Activated naive CD4-positive, alpha-beta T cell treated with anti-CD3 and anti-CD28 coated beads, Interleukin-2, amount 10 ng/mL, durations not matched to agents 7 days and 5 days (primary cell): Measurements from ENCODE around the gene VPS18.
A peak's percentile ranks its signal among the peaks of the same experiment; 100 is the strongest.

Source experiments
- CTCF ChIA-PET: fragments of 350-600 bp; sonication (Branson Sonifier 250); formaldehyde crosslinking; loops from one replicate; lab custom pipeline; 2021; ENCODE audit warnings: antibody characterized with exemption; lab: Charles Lee
- DNase-seq: peaks from one replicate; pipeline ENCODE4 v3.0.0-alpha.2; 2020
- H3K27ac Mint-ChIP-seq: one replicate; pipeline ENCODE4 v1.8.0; 2021; ENCODE audit warnings: mild to moderate bottlenecking, moderate library complexity, mixed read lengths
- H3K27me3 Mint-ChIP-seq: one replicate; pipeline ENCODE4 v1.8.0; 2021; ENCODE audit warnings: mild to moderate bottlenecking, mixed read lengths
- H3K36me3 Mint-ChIP-seq: one replicate; pipeline ENCODE4 v1.8.0; 2021; ENCODE audit warnings: mixed read lengths
- H3K4me1 Mint-ChIP-seq: one replicate; pipeline ENCODE4 v1.8.0; 2021; ENCODE audit warnings: mixed read lengths
- H3K4me3 Mint-ChIP-seq: one replicate; pipeline ENCODE4 v1.8.0; 2021; ENCODE audit warnings: mild to moderate bottlenecking, moderate library complexity, mixed read lengths
- H3K9me3 Mint-ChIP-seq: one replicate; pipeline ENCODE4 v1.8.0; 2021; ENCODE audit warnings: mixed read lengths

Gene VPS18

GRCh38 chr15:40899536-40900207 lies 5.4 kb downstream of the VPS18 start:
- CTCF ChIA-PET = interaction anchor here (1.0 to 10.5 kb wide), 4 partner anchors 23 to 310 kb away, joined by 3 to 252 read pairs (median 3); no protein-coding TSS in a partner anchor
- H3K36me3 Mint-ChIP-seq = peaks cover 37% of the 10 kb centered on the region
- H3K9me3 Mint-ChIP-seq = no peaks in the 10 kb centered on the region
- DNase-seq = no peak
- peaks cover 37% of the 10 kb centered on the region for H3K4me1 Mint-ChIP-seq
- no peak overlapping the region for H3K27ac Mint-ChIP-seq
- H3K27me3 Mint-ChIP-seq = no peaks in the 10 kb centered on the region
- H3K4me3 Mint-ChIP-seq = no peak overlapping the region

- Mint-ChIP-seq H3K4me1 (peaks cover 32% of the 10 kb centered on the region), H3K27ac (no peak overlapping the region), H3K9me3 (no peaks in the 10 kb centered on the region), H3K4me3 (no peak overlapping the region), H3K27me3 (no peaks in the 10 kb centered on the region), H3K36me3 (peaks cover 35% of the 10 kb centered on the region)
- no peak for DNase-seq
- CTCF ChIA-PET = interaction anchor here (1.0 to 10.5 kb wide), 3 partner anchors 23 to 311 kb away, joined by 3 to 252 read pairs (median 3); no protein-coding TSS in a partner anchor
These were observed 6.2 kb downstream of the VPS18 start for GRCh38 chr15:40900256-40901052.

GRCh38 chr15:40901053-40901443 lies 6.8 kb downstream of the VPS18 start:
- Mint-ChIP-seq H3K4me3 (no peak overlapping the region), H3K27ac (no peak overlapping the region), H3K9me3 (no peaks in the 10 kb centered on the region), H3K4me1 (peaks cover 30% of the 10 kb centered on the region), H3K27me3 (no peaks in the 10 kb centered on the region), H3K36me3 (peaks cover 33% of the 10 kb centered on the region)
- CTCF ChIA-PET = interaction anchor here (0.7 to 10.5 kb wide), 4 partner anchors 24 to 311 kb away, joined by 3 to 252 read pairs (median 3); no protein-coding TSS in a partner anchor
- DNase-seq = no peak

- peaks cover 3% of the 10 kb centered on the region for H3K27me3 Mint-ChIP-seq
- no peaks in the 10 kb centered on the region for H3K9me3 Mint-ChIP-seq
- peaks cover 29% of the 10 kb centered on the region for H3K36me3 Mint-ChIP-seq
- CTCF ChIA-PET = interaction anchor here (0.6 to 10.5 kb wide), 10 partner anchors 8 to 901 kb away, joined by 3 to 252 read pairs (median 14); partner anchors contain the start of gene VPS18
- H3K4me3 Mint-ChIP-seq = no peak overlapping the region
- H3K4me1 Mint-ChIP-seq = peaks cover 42% of the 10 kb centered on the region
- DNase-seq = no peak
- peak overlapping the region; percentile 12 for H3K27ac Mint-ChIP-seq
These were observed 8.6 kb downstream of the VPS18 start for GRCh38 chr15:40902605-40903561.

GRCh38 chr15:40904552-40905201 lies 10.4 kb downstream of the VPS18 start:
- Mint-ChIP-seq H3K27me3 (peaks cover 3% of the 10 kb centered on the region), H3K36me3 (peaks cover 22% of the 10 kb centered on the region), H3K9me3 (no peaks in the 10 kb centered on the region), H3K4me3 (no peak overlapping the region), H3K27ac (no peak overlapping the region), H3K4me1 (peaks cover 45% of the 10 kb centered on the region)
- CTCF ChIA-PET = interaction anchor here (0.7 to 7.1 kb wide), 15 partner anchors 9 to 544 kb away, joined by 3 to 83 read pairs (median 7); partner anchors contain the start of genes DLL4 and VPS18
- no peak for DNase-seq

DNA sequence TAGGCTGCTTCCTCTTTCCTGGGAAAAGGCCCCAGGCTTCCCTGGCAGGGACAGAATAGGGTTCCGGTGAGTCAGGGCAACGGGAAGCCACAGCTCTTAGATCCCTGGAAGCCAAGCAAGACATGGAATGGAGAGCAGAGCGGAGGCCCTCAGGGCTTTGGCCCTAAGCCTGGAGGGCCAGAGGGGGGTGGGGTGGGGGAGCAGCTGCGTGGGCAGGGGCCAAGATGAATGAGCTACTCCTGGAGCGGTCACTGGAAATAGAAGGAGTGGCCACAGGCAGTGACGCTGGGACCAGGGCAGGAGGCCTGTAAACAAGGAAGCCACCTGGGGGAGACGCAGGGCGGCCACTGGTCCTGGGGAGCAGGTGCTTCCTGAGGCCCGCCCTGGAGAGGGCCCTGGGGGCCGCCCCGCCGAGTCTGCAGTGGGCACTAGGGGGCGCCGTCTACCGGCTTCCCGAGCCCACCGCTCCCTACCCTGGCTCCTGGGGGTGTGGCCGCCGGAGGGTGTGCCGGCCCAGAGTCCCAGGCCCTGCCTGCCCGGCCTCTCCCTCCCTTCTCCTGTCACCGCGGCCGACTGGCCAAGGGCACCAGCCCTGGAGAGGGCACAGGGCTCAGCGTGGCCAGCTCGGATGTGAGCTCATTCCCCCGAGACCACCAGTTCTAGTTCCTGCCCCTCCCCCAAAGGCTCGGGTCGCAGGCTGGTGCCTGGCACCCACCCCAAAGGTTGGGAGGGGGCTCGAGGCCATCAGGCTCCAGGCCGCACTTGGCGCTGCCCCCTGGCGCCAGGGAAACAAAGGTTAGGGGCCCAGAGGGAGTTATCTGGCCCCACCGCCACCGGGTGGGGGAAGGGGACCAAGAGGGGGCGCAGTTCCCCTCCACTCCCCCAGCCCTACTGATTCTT lies 12.1 kb downstream of the VPS18 start:
- Mint-ChIP-seq H3K27me3 (peaks cover 3% of the 10 kb centered on the region), H3K36me3 (peaks cover 18% of the 10 kb centered on the region), H3K9me3 (no peaks in the 10 kb centered on the region), H3K27ac (peak overlapping the region; percentile 14), H3K4me1 (peaks cover 48% of the 10 kb centered on the region), H3K4me3 (peak overlapping the region; percentile 67)
- DNase-seq = peak; percentile 80
- CTCF ChIA-PET = interaction anchor here (0.6 to 7.1 kb wide), 18 partner anchors 8 to 468 kb away, joined by 3 to 83 read pairs (median 4); partner anchors contain the start of genes DLL4 and VPS18

DNA sequence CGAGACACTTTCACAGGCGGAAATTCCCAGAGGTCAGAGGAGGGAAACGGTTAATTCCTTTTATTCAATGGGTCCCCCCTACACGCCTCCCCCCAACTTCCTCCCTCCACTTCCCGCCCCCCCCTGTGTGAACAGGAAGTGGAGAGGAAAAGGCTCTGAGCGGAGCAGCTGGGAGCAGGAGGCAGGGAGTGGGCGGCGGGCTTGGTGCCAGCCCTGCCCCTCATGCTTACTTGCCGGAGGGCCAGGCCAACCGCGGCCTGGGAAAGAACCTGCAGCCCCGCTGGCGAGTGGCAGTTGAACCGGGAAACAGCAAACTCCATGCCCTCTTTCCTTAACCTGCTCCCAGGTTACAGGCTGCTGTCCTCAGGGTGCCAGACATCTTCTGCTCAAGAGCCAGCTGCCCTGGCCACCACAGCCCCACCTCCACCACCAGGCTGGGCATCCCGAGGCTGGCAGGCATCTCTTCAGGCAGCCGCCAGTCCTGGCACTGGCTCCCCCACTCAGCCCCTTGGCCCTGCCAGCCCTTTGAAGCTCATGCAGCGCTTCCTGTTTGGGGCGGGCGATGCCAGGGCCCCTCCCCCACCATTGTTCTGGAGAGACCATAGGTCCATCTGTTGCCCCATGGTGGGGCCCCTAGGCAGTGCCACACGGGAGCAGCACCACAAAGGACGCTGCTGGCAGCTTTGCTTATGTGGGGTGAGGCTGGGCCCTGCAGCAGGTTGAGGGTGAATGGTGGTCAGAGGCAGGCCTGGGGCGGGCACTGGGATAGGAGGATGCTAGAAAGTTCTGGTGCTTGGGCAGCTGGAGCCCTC lies 12.9 kb downstream of the VPS18 start:
- H3K27ac Mint-ChIP-seq = peak overlapping the region; percentile 77
- H3K9me3 Mint-ChIP-seq = no peaks in the 10 kb centered on the region
- CTCF ChIA-PET = interaction anchor here (0.7 to 7.1 kb wide), 17 partner anchors 9 to 283 kb away, joined by 3 to 83 read pairs (median 6); partner anchors contain the start of genes DLL4 and VPS18
- peaks cover 48% of the 10 kb centered on the region for H3K4me1 Mint-ChIP-seq
- H3K4me3 Mint-ChIP-seq = peak overlapping the region; percentile 67
- DNase-seq = peak; percentile 72
- H3K27me3 Mint-ChIP-seq = peaks cover 3% of the 10 kb centered on the region
- peaks cover 18% of the 10 kb centered on the region for H3K36me3 Mint-ChIP-seq

- peaks cover 41% of the 10 kb centered on the region for H3K4me1 Mint-ChIP-seq
- no peaks in the 10 kb centered on the region for H3K9me3 Mint-ChIP-seq
These were observed 13.8 kb downstream of the VPS18 start for GRCh38 chr15:40908095-40908494.

DNA sequence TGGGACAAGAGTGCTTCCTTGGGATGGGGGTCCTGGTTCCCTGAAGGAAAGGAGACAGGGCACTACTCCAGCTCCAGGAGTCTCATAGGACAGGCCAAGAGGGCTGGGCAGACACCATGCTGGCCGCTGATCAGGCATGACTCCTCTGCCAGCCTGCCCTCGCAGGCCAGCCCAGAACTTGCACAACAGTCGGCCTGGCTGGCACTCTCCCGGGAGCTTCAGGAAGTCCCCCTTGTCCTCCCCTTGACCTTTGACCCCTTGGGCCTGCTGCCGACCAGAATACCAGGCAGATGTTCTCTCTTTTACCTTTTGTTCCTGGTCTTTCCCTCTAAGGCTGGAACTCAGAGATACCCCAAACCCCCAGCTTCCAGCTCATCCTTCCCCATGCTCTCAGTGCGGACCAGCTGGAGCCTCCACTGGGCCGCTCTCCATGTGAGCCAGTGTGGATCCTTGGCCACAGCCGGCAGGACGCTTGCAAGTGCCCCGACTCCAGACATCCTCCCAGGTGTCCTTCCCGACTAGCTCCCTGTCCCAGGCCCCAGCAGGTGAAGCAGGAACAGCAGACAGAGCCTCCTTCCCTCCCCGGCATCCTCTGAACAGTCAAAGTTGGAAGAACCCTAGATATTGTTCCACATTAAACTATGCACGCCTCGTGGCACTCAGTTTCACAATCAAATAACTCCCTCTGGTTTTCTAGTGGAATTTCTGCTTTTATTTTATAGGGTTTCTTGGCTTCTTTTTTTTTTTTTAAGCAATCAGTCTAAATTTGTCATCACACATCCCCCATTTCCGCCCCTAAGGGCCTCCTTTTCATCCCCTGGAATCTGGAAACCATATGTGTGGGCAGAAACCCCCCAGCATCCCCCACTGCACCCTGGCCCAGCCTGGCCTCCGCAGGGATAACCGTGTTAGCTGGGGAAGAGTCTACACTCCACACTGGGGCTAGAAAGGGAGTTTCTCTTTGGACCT lies 15.7 kb downstream of the VPS18 start:
- Mint-ChIP-seq H3K9me3 (peaks cover 2% of the 10 kb centered on the region), H3K27me3 (peaks cover 3% of the 10 kb centered on the region), H3K36me3 (no peaks in the 10 kb centered on the region), H3K27ac (peak overlapping the region; percentile 45), H3K4me3 (no peak overlapping the region), H3K4me1 (peaks cover 26% of the 10 kb centered on the region)
- CTCF ChIA-PET = interaction anchor here (0.6 to 1.6 kb wide), 4 partner anchors 20 to 591 kb away, joined by 3 to 4 read pairs (median 3); no protein-coding TSS in a partner anchor
- DNase-seq = no peak

More at GRCh38 chr15:40908095-40908494, 13.8 kb downstream of the VPS18 start:
- Mint-ChIP-seq H3K27me3 (peaks cover 3% of the 10 kb centered on the region), H3K36me3 (peaks cover 12% of the 10 kb centered on the region), H3K27ac (peak overlapping the region; percentile 37), H3K4me3 (peak overlapping the region; percentile 28)
- no peak for DNase-seq
- CTCF ChIA-PET = interaction anchor here (0.6 to 7.1 kb wide), 10 partner anchors 13 to 277 kb away, joined by 3 to 83 read pairs (median 6); partner anchors contain the start of genes DLL4 and VPS18

- H3K9me3 Mint-ChIP-seq = peaks cover 2% of the 10 kb centered on the region
- H3K4me3 Mint-ChIP-seq = no peak overlapping the region
- CTCF ChIA-PET = interaction anchor here (1.0 to 1.7 kb wide), 3 partner anchors 8 to 31 kb away, joined by 3 to 8 read pairs (median 4); partner anchors contain the start of gene VPS18
- peaks cover 8% of the 10 kb centered on the region for H3K27me3 Mint-ChIP-seq
- no peak for DNase-seq
- H3K4me1 Mint-ChIP-seq = peaks cover 22% of the 10 kb centered on the region
- no peaks in the 10 kb centered on the region for H3K36me3 Mint-ChIP-seq
- no peak overlapping the region for H3K27ac Mint-ChIP-seq
These were observed 16.9 kb downstream of the VPS18 start for GRCh38 chr15:40911141-40911540.
